ENCODE measurements around the gene CLIP2. TPM values are rescaled to one million over a fixed set of nuclear protein-coding genes. Genes with fewer than 3 reads are reported as not detected.

The CLIP2 gene
- polyA plus RNA-seq, 1 of the 3 experiments (the other 2 are of a cell fraction) = 14.3 TPM

DNA sequence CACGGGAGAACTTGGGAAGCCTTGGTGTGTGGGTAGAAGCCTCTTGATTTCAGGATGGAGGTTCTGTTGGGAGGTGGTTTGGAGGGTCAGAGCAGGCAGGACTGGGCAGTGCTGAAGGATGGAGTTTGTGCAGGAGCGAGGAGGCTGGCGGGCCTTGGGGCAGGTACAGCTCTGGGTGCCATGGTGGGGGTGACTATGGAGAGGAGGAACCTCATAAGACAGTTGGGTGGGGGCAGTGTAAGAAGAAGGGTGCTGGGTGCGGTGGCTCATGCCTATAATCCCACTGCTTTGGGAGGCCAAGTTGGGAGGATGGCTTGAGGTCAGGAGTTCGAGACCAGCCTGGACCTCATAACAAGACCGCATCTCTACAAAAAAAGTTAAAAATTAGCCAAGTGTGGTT lies 109.8 kb downstream of the CLIP2 start:
- H4K20me1 ChIP-seq (ENCODE audit: insufficient read depth) = no peaks in the 10 kb centered on the region
- WGBS (ENCODE audit: low lambda C conversion rate) = 90% methylated on average over 6 of the region's 6 CpGs
- ChIA-PET CTCF (interaction anchor here (0.6 to 22.0 kb wide), 3 partner anchors 25 to 208 kb away, joined by 3 to 537 read pairs (median 47); partner anchors contain the start of gene LAT2), POLR2A (no interaction called here)
- no peak for DNase-seq
- H3K79me2 ChIP-seq (ENCODE audit: insufficient read depth) = no peaks in the 10 kb centered on the region
- H3K9ac ChIP-seq = no peak overlapping the region
- no peaks in the 10 kb centered on the region for H3K9me3 ChIP-seq
- TF ChIP-seq EP300 (IDR thresholded peaks at IDR 0.05; ENCODE audit: borderline replicate concordance in 1 of 2, low read depth in 1 of 2, low read length in 1 of 2) = no peak
- no peak for TF ChIP-seq TEAD4 (IDR thresholded peaks at IDR 0.05; ENCODE audit: borderline replicate concordance, insufficient read depth)
- no peak for TF ChIP-seq NRF1 (IDR thresholded peaks at IDR 0.05; ENCODE audit: low read depth, low read length)
- TF ChIP-seq, protein P1, sequence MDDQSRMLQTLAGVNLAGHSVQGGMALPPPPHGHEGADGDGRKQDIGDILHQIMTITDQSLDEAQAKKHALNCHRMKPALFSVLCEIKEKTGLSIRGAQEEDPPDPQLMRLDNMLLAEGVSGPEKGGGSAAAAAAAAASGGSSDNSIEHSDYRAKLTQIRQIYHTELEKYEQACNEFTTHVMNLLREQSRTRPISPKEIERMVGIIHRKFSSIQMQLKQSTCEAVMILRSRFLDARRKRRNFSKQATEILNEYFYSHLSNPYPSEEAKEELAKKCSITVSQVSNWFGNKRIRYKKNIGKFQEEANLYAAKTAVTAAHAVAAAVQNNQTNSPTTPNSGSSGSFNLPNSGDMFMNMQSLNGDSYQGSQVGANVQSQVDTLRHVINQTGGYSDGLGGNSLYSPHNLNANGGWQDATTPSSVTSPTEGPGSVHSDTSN (IDR thresholded peaks at IDR 0.05) = no peak
- TF ChIP-seq, protein P2, sequence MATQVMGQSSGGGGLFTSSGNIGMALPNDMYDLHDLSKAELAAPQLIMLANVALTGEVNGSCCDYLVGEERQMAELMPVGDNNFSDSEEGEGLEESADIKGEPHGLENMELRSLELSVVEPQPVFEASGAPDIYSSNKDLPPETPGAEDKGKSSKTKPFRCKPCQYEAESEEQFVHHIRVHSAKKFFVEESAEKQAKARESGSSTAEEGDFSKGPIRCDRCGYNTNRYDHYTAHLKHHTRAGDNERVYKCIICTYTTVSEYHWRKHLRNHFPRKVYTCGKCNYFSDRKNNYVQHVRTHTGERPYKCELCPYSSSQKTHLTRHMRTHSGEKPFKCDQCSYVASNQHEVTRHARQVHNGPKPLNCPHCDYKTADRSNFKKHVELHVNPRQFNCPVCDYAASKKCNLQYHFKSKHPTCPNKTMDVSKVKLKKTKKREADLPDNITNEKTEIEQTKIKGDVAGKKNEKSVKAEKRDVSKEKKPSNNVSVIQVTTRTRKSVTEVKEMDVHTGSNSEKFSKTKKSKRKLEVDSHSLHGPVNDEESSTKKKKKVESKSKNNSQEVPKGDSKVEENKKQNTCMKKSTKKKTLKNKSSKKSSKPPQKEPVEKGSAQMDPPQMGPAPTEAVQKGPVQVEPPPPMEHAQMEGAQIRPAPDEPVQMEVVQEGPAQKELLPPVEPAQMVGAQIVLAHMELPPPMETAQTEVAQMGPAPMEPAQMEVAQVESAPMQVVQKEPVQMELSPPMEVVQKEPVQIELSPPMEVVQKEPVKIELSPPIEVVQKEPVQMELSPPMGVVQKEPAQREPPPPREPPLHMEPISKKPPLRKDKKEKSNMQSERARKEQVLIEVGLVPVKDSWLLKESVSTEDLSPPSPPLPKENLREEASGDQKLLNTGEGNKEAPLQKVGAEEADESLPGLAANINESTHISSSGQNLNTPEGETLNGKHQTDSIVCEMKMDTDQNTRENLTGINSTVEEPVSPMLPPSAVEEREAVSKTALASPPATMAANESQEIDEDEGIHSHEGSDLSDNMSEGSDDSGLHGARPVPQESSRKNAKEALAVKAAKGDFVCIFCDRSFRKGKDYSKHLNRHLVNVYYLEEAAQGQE (IDR thresholded peaks at IDR 0.05; ENCODE audit: low read depth, low read length) = no peak
- no peak for TF ChIP-seq FOXJ3 (CRISPR knock-in tag; IDR thresholded peaks at IDR 0.05)
- TF ChIP-seq CHD2 (IDR thresholded peaks at IDR 0.05; ENCODE audit: low read length, partially characterized antibody) = no peak
- no peak for TF ChIP-seq TCF12 (IDR thresholded peaks at IDR 0.05)
- peaks cover 25% of the 10 kb centered on the region for H3F3A ChIP-seq (replicated peaks; ENCODE audit: insufficient read depth)
- H3K9me2 ChIP-seq = no peaks in the 10 kb centered on the region
- H3K36me3 ChIP-seq (replicated peaks in 1 of 2; ENCODE audit: control insufficient read depth in 1 of 2, insufficient read depth in 2 of 2, low read length in 1 of 2) = peaks cover 11 to 51% of the 10 kb centered on the region in 2 experiments
- H3K27me3 ChIP-seq (ENCODE audit: insufficient read depth) = no peaks in the 10 kb centered on the region
- no peak overlapping the region for H3K27ac ChIP-seq (ENCODE audit: low read depth in 2 of 2, low read length in 1 of 2)
- no peak overlapping the region for H3K4me2 ChIP-seq
- no peaks in the 10 kb centered on the region for H3K4me1 ChIP-seq (ENCODE audit: control insufficient read depth in 1 of 2, insufficient read depth in 2 of 2, low read depth in 1 of 2, low read length in 1 of 2)
- no peak overlapping the region for H2AFZ ChIP-seq (ENCODE audit: low read depth)
- no peak overlapping the region for H3K4me3 ChIP-seq (ENCODE audit: low read depth in 2 of 2, low read length in 1 of 2)

DNA sequence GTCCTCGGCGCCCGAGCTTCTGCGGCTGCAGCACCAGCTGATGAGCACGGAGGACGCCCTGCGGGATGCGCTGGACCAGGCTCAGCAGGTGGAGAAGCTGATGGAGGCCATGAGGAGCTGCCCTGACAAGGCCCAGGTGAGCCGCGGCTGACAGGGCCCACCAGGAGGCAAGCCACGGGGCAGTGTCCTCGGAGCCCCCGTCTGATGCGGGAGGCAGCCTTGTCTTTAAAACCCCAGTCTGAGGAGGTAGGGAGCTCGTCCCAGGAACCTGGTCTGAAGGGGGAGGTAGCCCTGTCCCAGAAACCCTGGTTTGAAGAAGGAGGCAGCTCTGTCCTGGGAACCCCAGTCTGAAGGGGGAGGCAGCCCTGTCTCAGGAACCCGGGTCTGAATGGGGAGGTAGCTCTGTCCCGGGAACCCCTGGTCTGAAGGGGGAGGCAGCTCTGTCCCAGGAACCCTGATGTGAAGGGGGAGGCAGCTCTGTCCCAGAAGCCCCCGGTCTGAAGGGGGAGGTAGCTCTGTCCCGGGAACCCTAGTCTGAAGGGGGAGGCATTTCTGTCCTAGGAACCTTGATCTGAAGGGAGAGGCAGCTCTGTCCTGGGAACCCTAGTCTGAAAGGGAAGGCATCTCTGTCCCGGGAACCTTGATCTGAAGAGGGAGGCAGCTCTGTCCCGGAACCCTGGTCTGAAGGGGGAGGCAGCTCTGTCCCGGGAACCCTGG lies 111.4 kb downstream of the CLIP2 start:
- no peaks in the 10 kb centered on the region for H3K9me3 ChIP-seq
- peaks cover 21 to 52% of the 10 kb centered on the region in 2 experiments for H3K36me3 ChIP-seq (replicated peaks in 1 of 2; ENCODE audit: control insufficient read depth in 1 of 2, insufficient read depth in 2 of 2, low read length in 1 of 2)
- no peaks in the 10 kb centered on the region for H3K9me2 ChIP-seq
- WGBS (ENCODE audit: low lambda C conversion rate) = 80% methylated on average over 22 of the region's 22 CpGs
- POLR2A ChIA-PET = interaction anchor here (1.2 to 1.7 kb wide), 3 partner anchors 98 to 196 kb away, joined by 3 to 5 read pairs (median 4); no protein-coding TSS in a partner anchor
- H3K4me3 ChIP-seq (ENCODE audit: low read depth in 2 of 2, low read length in 1 of 2) = no peak overlapping the region
- H2AFZ ChIP-seq (ENCODE audit: low read depth) = no peak overlapping the region
- no peak for DNase-seq
- CTCF ChIA-PET = interaction anchor here (0.5 to 22.0 kb wide), 102 partner anchors 10 to 657 kb away, joined by 3 to 537 read pairs (median 5); partner anchors contain the start of genes CLIP2, LAT2 and RFC2
- no peaks in the 10 kb centered on the region for H3K79me2 ChIP-seq (ENCODE audit: insufficient read depth)
- H3K27me3 ChIP-seq (ENCODE audit: insufficient read depth) = no peaks in the 10 kb centered on the region
- no peaks in the 10 kb centered on the region for H4K20me1 ChIP-seq (ENCODE audit: insufficient read depth)
- H3K4me2 ChIP-seq = no peak overlapping the region
- no peak overlapping the region for H3K27ac ChIP-seq (ENCODE audit: low read depth in 2 of 2, low read length in 1 of 2)
- no peak overlapping the region for H3K9ac ChIP-seq
- no peaks in the 10 kb centered on the region for H3K4me1 ChIP-seq (ENCODE audit: control insufficient read depth in 1 of 2, insufficient read depth in 2 of 2, low read depth in 1 of 2, low read length in 1 of 2)
- peaks cover 22% of the 10 kb centered on the region for H3F3A ChIP-seq (replicated peaks; ENCODE audit: insufficient read depth)
- TF ChIP-seq FOXM1 (IDR thresholded peaks at IDR 0.05; ENCODE audit: low read depth) (no peak), EZH2phosphoT487 (IDR thresholded peaks at IDR 0.05; ENCODE audit: borderline replicate concordance, low read depth) (no peak), TAF1 (IDR thresholded peaks at IDR 0.05; ENCODE audit: borderline replicate concordance, low read depth, low read length) (no peak), MXI1 (IDR thresholded peaks at IDR 0.05; ENCODE audit: low read depth, low read length) (no peak), RFX5 (IDR thresholded peaks at IDR 0.05; ENCODE audit: low read length) (no peak), FOXJ3 (CRISPR knock-in tag; IDR thresholded peaks at IDR 0.05) (no peak), EP300 (IDR thresholded peaks at IDR 0.05; ENCODE audit: borderline replicate concordance in 1 of 2, low read depth in 1 of 2, low read length in 1 of 2) (no peak), SMC3 (IDR thresholded peaks at IDR 0.05; ENCODE audit: low read depth, low read length) (no peak), JUND (IDR thresholded peaks at IDR 0.05) (no peak), GABPA (IDR thresholded peaks at IDR 0.05; ENCODE audit: low read depth) (no peak), TEAD4 (IDR thresholded peaks at IDR 0.05; ENCODE audit: borderline replicate concordance, insufficient read depth) (no peak), NFIC (IDR thresholded peaks at IDR 0.05; ENCODE audit: borderline replicate concordance) (no peak), NRF1 (IDR thresholded peaks at IDR 0.05; ENCODE audit: low read depth, low read length) (no peak), ELF1 (IDR thresholded peaks at IDR 0.05) (no peak)
- TF ChIP-seq, protein P3, sequence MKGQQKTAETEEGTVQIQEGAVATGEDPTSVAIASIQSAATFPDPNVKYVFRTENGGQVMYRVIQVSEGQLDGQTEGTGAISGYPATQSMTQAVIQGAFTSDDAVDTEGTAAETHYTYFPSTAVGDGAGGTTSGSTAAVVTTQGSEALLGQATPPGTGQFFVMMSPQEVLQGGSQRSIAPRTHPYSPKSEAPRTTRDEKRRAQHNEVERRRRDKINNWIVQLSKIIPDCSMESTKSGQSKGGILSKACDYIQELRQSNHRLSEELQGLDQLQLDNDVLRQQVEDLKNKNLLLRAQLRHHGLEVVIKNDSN (IDR thresholded peaks at IDR 0.05; ENCODE audit: borderline replicate concordance, low read depth) = no peak
- TF ChIP-seq, protein P4, sequence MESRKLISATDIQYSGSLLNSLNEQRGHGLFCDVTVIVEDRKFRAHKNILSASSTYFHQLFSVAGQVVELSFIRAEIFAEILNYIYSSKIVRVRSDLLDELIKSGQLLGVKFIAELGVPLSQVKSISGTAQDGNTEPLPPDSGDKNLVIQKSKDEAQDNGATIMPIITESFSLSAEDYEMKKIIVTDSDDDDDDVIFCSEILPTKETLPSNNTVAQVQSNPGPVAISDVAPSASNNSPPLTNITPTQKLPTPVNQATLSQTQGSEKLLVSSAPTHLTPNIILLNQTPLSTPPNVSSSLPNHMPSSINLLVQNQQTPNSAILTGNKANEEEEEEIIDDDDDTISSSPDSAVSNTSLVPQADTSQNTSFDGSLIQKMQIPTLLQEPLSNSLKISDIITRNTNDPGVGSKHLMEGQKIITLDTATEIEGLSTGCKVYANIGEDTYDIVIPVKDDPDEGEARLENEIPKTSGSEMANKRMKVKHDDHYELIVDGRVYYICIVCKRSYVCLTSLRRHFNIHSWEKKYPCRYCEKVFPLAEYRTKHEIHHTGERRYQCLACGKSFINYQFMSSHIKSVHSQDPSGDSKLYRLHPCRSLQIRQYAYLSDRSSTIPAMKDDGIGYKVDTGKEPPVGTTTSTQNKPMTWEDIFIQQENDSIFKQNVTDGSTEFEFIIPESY (IDR thresholded peaks at IDR 0.05; ENCODE audit: borderline replicate concordance, low read depth) = no peak
